ENCODE measurements around the gene BRPF1. TPM values are rescaled to one million over a fixed set of nuclear protein-coding genes. Genes with fewer than 3 reads are reported as not detected.

The BRPF1 gene
- total RNA-seq, 4 donors from 2014 or later = 11.3 to 18.8 (median 14.5) TPM

GRCh38 chr3:9760779-9761505 lies 29.4 kb downstream of the BRPF1 start:
- TF ChIP-seq CTCF (IDR thresholded peaks at IDR 0.05; ENCODE audit: low read depth) = no peak

- TF ChIP-seq CTCF (IDR thresholded peaks at IDR 0.05; ENCODE audit: low read depth) = no peak
Measured at GRCh38 chr3:9761919-9762318, 30.4 kb downstream of the BRPF1 start.

GRCh38 chr3:9762871-9763270 lies 31.3 kb downstream of the BRPF1 start:
- no peak for TF ChIP-seq CTCF (IDR thresholded peaks at IDR 0.05; ENCODE audit: low read depth)

GRCh38 chr3:9765865-9766264 lies 34.3 kb downstream of the BRPF1 start:
- TF ChIP-seq CTCF (IDR thresholded peaks at IDR 0.05; ENCODE audit: low read depth) = no peak

GRCh38 chr3:9767418-9767817 lies 35.9 kb downstream of the BRPF1 start:
- TF ChIP-seq CTCF (IDR thresholded peaks at IDR 0.05; ENCODE audit: low read depth) = no peak

- no peak for TF ChIP-seq CTCF (IDR thresholded peaks at IDR 0.05; ENCODE audit: low read depth)
Measured at GRCh38 chr3:9768141-9768775, 36.7 kb downstream of the BRPF1 start.

GRCh38 chr3:9769012-9769411 lies 37.5 kb downstream of the BRPF1 start:
- TF ChIP-seq CTCF (IDR thresholded peaks at IDR 0.05; ENCODE audit: low read depth) = no peak

All from subcutaneous adipose tissue (tissue), 4 donors.